ENCODE results near the gene PTPRT. TPM values are rescaled to one million over a fixed set of nuclear protein-coding genes. Genes with fewer than 3 reads are reported as not detected.

The PTPRT gene
- total RNA-seq, 1 experiment from 2014 or later: 0.13 TPM

DNA sequence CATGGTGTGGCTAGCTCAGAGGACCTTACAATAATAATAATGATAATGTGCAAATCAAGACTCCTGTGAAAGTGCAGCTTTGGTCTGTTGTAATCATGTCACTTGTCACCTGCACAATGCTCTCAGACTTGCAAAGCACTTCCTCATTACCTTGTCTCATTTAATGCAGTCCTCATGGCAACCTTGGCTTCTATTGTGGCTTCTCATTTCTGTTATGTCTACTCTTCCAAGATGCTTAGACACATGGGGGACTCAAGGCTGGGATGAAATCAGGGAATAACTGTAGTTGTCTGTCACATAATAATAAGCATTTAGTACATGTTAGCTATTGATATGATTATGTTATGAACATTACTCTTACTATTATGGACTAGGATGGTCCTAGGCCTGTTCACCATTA is 484.2 kb downstream of the PTPRT start:
- peaks cover 5% of the 10 kb centered on the region for H3K27me3 Mint-ChIP-seq (ENCODE audit: low read depth)
- no peak overlapping the region for H3K27ac ChIP-seq (ENCODE audit: insufficient read length, low read depth, low read length)
- H2BK12ac ChIP-seq (ENCODE audit: insufficient read length, low read depth, low read length): no peak overlapping the region
- no peak overlapping the region for H4K91ac ChIP-seq (ENCODE audit: insufficient read length, low read depth, low read length)
- no peaks in the 10 kb centered on the region for H3K4me1 ChIP-seq (ENCODE audit: insufficient read depth, low read length)
- H3K14ac ChIP-seq (ENCODE audit: insufficient read depth, low read length): no peak overlapping the region
- H2BK5ac ChIP-seq (ENCODE audit: insufficient read length, low read length): no peak overlapping the region
- H3K4ac ChIP-seq (ENCODE audit: low read depth, low read length): no peak overlapping the region
- no peak overlapping the region for H2BK15ac ChIP-seq (ENCODE audit: low read depth, low read length)
- H3K56ac ChIP-seq (ENCODE audit: insufficient read length, low read depth, low read length): no peak overlapping the region
- H2BK20ac ChIP-seq (ENCODE audit: low read depth, low read length, poor library complexity, severe bottlenecking): no peak overlapping the region
- no peak overlapping the region for H2AFZ ChIP-seq (ENCODE audit: low read length)
- no peaks in the 10 kb centered on the region for H3K23me2 ChIP-seq (ENCODE audit: insufficient read length, low read depth, low read length, poor library complexity, severe bottlenecking)
- H3K18ac ChIP-seq (ENCODE audit: insufficient read length, low read depth, low read length): no peak overlapping the region
- no peak overlapping the region for H3K9ac ChIP-seq (ENCODE audit: extremely low read depth, insufficient read length, low read length)
- H2AK5ac ChIP-seq (ENCODE audit: insufficient read length, low read length): no peak overlapping the region
- DNase-seq: no peak
- no peak overlapping the region for H4K5ac ChIP-seq (ENCODE audit: insufficient read length, low read depth, low read length)
- H3K23ac ChIP-seq (ENCODE audit: insufficient read length, low read depth, low read length): no peak overlapping the region
- H3K27ac Mint-ChIP-seq: no peak overlapping the region
- peaks cover 10 to 11% (median 11%) of the 10 kb centered on the region in 3 experiments for H3K36me3 Mint-ChIP-seq (ENCODE audit: insufficient read depth in 1 of 3, low read depth in 3 of 3)
- H3K4me2 ChIP-seq (ENCODE audit: insufficient read depth, insufficient read length, low read length): no peak overlapping the region
- H3K79me1 ChIP-seq (ENCODE audit: insufficient read depth, low read depth, low read length, poor library complexity, severe bottlenecking): no peaks in the 10 kb centered on the region
- no peak overlapping the region for H2BK120ac ChIP-seq (ENCODE audit: low read depth, low read length, poor library complexity, severe bottlenecking)
- no peak overlapping the region for H4K8ac ChIP-seq (replicated peaks; ENCODE audit: insufficient read length, low read depth, low read length)
- no peaks in the 10 kb centered on the region for H4K20me1 ChIP-seq (ENCODE audit: control insufficient read depth, insufficient read depth, insufficient read length)
- peaks cover 27 to 33% of the 10 kb centered on the region in 2 experiments for H3K9me3 Mint-ChIP-seq
- H3K79me2 ChIP-seq (ENCODE audit: insufficient read depth, low read length): no peaks in the 10 kb centered on the region
- no peak overlapping the region for H3T11ph ChIP-seq (ENCODE audit: low read length)
- no peak overlapping the region for H3K4me3 Mint-ChIP-seq
- H3K4me1 Mint-ChIP-seq: no peaks in the 10 kb centered on the region
- TF ChIP-seq, protein P1, sequence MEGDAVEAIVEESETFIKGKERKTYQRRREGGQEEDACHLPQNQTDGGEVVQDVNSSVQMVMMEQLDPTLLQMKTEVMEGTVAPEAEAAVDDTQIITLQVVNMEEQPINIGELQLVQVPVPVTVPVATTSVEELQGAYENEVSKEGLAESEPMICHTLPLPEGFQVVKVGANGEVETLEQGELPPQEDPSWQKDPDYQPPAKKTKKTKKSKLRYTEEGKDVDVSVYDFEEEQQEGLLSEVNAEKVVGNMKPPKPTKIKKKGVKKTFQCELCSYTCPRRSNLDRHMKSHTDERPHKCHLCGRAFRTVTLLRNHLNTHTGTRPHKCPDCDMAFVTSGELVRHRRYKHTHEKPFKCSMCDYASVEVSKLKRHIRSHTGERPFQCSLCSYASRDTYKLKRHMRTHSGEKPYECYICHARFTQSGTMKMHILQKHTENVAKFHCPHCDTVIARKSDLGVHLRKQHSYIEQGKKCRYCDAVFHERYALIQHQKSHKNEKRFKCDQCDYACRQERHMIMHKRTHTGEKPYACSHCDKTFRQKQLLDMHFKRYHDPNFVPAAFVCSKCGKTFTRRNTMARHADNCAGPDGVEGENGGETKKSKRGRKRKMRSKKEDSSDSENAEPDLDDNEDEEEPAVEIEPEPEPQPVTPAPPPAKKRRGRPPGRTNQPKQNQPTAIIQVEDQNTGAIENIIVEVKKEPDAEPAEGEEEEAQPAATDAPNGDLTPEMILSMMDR (conservative IDR thresholded peaks at IDR 0.05): no peak
- no peaks in the 10 kb centered on the region for H3K27me3 ChIP-seq (ENCODE audit: insufficient read depth, low read length)
- peaks cover 17% of the 10 kb centered on the region for H3K9me3 ChIP-seq (ENCODE audit: control insufficient read depth, low read depth, low read length)
